ENCODE measurements around the gene THAP8.

THAP8 gene

GRCh38 chr19:36025541-36025940 is 28.5 kb downstream of the THAP8 start:
- no peaks in the 10 kb centered on the region for H3K27me3 ChIP-seq (ENCODE audit: insufficient read depth, low read length)
- no peaks in the 10 kb centered on the region for H3K9me3 ChIP-seq (ENCODE audit: insufficient read depth, low read depth, low read length)
- no peak overlapping the region for H3K27ac ChIP-seq (ENCODE audit: low read length)
- H3K36me3 ChIP-seq (ENCODE audit: insufficient read depth, low read depth, low read length): peaks cover 32% of the 10 kb centered on the region
- H3K4me3 ChIP-seq (ENCODE audit: low read length): no peak overlapping the region
- H3K9ac ChIP-seq (ENCODE audit: low read depth, low read length): no peak overlapping the region
- H3K4me1 ChIP-seq (ENCODE audit: insufficient read depth, low read length): no peaks in the 10 kb centered on the region

GRCh38 chr19:36023432-36023831 is 30.7 kb downstream of the THAP8 start:
- Histone ChIP-seq H3K36me3 (ENCODE audit: insufficient read depth, low read depth, low read length) (peaks cover 33% of the 10 kb centered on the region), H3K4me1 (ENCODE audit: insufficient read depth, low read length) (no peaks in the 10 kb centered on the region), H3K9me3 (ENCODE audit: insufficient read depth, low read depth, low read length) (no peaks in the 10 kb centered on the region), H3K27me3 (ENCODE audit: insufficient read depth, low read length) (no peaks in the 10 kb centered on the region), H3K4me3 (ENCODE audit: low read length) (no peak overlapping the region), H3K9ac (ENCODE audit: low read depth, low read length) (no peak overlapping the region), H3K27ac (ENCODE audit: low read length) (no peak overlapping the region)

GRCh38 chr19:36019061-36019670 is 34.9 kb downstream of the THAP8 start:
- no peaks in the 10 kb centered on the region for H3K9me3 ChIP-seq (ENCODE audit: insufficient read depth, low read depth, low read length)
- peaks cover 26% of the 10 kb centered on the region for H3K36me3 ChIP-seq (ENCODE audit: insufficient read depth, low read depth, low read length)
- no peak overlapping the region for H3K27ac ChIP-seq (ENCODE audit: low read length)
- H3K4me1 ChIP-seq (ENCODE audit: insufficient read depth, low read length): 0 out of 2 replicates have a peak, but pooled peaks cover 4% of the 10 kb centered on the region
- no peak overlapping the region for H3K9ac ChIP-seq (ENCODE audit: low read depth, low read length)
- no peaks in the 10 kb centered on the region for H3K27me3 ChIP-seq (ENCODE audit: insufficient read depth, low read length)
- H3K4me3 ChIP-seq (ENCODE audit: low read length): no peak overlapping the region

GRCh38 chr19:36014012-36014924 is 39.8 kb downstream of the THAP8 start, which contains the start of gene ALKBH6:
ALKBH6 (minus strand) TSS chr19:36014213; CDS start chr19:36013397, 816 bp downstream.
- Histone ChIP-seq H3K27ac (ENCODE audit: low read length) (no peak within 1 kb of the TSS), H3K27me3 (ENCODE audit: insufficient read depth, low read length) (no peaks in the 10 kb centered on the region), H3K9ac (ENCODE audit: low read depth, low read length) (peak within 1 kb of the TSS; percentile 89; the same call in 1 of the 2 replicates), H3K9me3 (ENCODE audit: insufficient read depth, low read depth, low read length) (no peaks in the 10 kb centered on the region), H3K4me1 (ENCODE audit: insufficient read depth, low read length) (peaks cover 4% of the 10 kb centered on the region; the same call in 1 of the 2 replicates), H3K4me3 (ENCODE audit: low read length) (peak within 1 kb of the TSS; percentile 91), H3K36me3 (ENCODE audit: insufficient read depth, low read depth, low read length) (no peaks in the 10 kb centered on the region)

- no peaks in the 10 kb centered on the region for H3K9me3 ChIP-seq (ENCODE audit: insufficient read depth, low read depth, low read length)
- H3K27me3 ChIP-seq (ENCODE audit: insufficient read depth, low read length): no peaks in the 10 kb centered on the region
- peaks cover 4% of the 10 kb centered on the region; the same call in 1 of the 2 replicates for H3K4me1 ChIP-seq (ENCODE audit: insufficient read depth, low read length)
- H3K36me3 ChIP-seq (ENCODE audit: insufficient read depth, low read depth, low read length): no peaks in the 10 kb centered on the region
- peak overlapping the region; percentile 89; the same call in 1 of the 2 replicates for H3K9ac ChIP-seq (ENCODE audit: low read depth, low read length)
- H3K27ac ChIP-seq (ENCODE audit: low read length): no peak overlapping the region
- peak overlapping the region; percentile 91 for H3K4me3 ChIP-seq (ENCODE audit: low read length)
Observed at GRCh38 chr19:36013280-36014011, 40.6 kb downstream of the THAP8 start.

GRCh38 chr19:36010402-36010801 is 43.7 kb downstream of the THAP8 start:
- no peak overlapping the region for H3K27ac ChIP-seq (ENCODE audit: low read length)
- no peak overlapping the region for H3K9ac ChIP-seq (ENCODE audit: low read depth, low read length)
- H3K36me3 ChIP-seq (ENCODE audit: insufficient read depth, low read depth, low read length): no peaks in the 10 kb centered on the region
- H3K4me1 ChIP-seq (ENCODE audit: insufficient read depth, low read length): peaks cover 4% of the 10 kb centered on the region; the same call in 1 of the 2 replicates
- no peak overlapping the region for H3K4me3 ChIP-seq (ENCODE audit: low read length)
- H3K27me3 ChIP-seq (ENCODE audit: insufficient read depth, low read length): no peaks in the 10 kb centered on the region
- no peaks in the 10 kb centered on the region for H3K9me3 ChIP-seq (ENCODE audit: insufficient read depth, low read depth, low read length)

- Histone ChIP-seq H3K4me3 (ENCODE audit: low read length) (peak overlapping the region; percentile 77; the same call in 1 of the 2 replicates), H3K36me3 (ENCODE audit: insufficient read depth, low read depth, low read length) (no peaks in the 10 kb centered on the region; the same call in 1 of the 2 replicates), H3K27me3 (ENCODE audit: insufficient read depth, low read length) (no peaks in the 10 kb centered on the region), H3K9ac (ENCODE audit: low read depth, low read length) (peak overlapping the region; percentile 83; the same call in 1 of the 2 replicates), H3K27ac (ENCODE audit: low read length) (no peak overlapping the region), H3K4me1 (ENCODE audit: insufficient read depth, low read length) (peaks cover 1% of the 10 kb centered on the region; the same call in 1 of the 2 replicates), H3K9me3 (ENCODE audit: insufficient read depth, low read depth, low read length) (no peaks in the 10 kb centered on the region)
Observed at GRCh38 chr19:36009633-36010379, 44.3 kb downstream of the THAP8 start.

- Histone ChIP-seq H3K36me3 (ENCODE audit: insufficient read depth, low read depth, low read length) (peaks cover 3% of the 10 kb centered on the region; the same call in 1 of the 2 replicates), H3K9ac (ENCODE audit: low read depth, low read length) (peak overlapping the region; percentile 83; the same call in 1 of the 2 replicates), H3K9me3 (ENCODE audit: insufficient read depth, low read depth, low read length) (no peaks in the 10 kb centered on the region), H3K27ac (ENCODE audit: low read length) (no peak overlapping the region), H3K27me3 (ENCODE audit: insufficient read depth, low read length) (no peaks in the 10 kb centered on the region), H3K4me3 (ENCODE audit: low read length) (peak overlapping the region; percentile 77), H3K4me1 (ENCODE audit: insufficient read depth, low read length) (no peaks in the 10 kb centered on the region; the same call in 1 of the 2 replicates)
Observed at GRCh38 chr19:36009220-36009619, 44.9 kb downstream of the THAP8 start.

- H3K4me1 ChIP-seq (ENCODE audit: insufficient read depth, low read length): no peaks in the 10 kb centered on the region; the same call in 1 of the 2 replicates
- H3K9me3 ChIP-seq (ENCODE audit: insufficient read depth, low read depth, low read length): no peaks in the 10 kb centered on the region
- peaks cover 6% of the 10 kb centered on the region; the same call in 1 of the 2 replicates for H3K36me3 ChIP-seq (ENCODE audit: insufficient read depth, low read depth, low read length)
- peak within 1 kb of the TSS; percentile 77 for H3K4me3 ChIP-seq (ENCODE audit: low read length)
- peak within 1 kb of the TSS; percentile 10 for H3K27ac ChIP-seq (ENCODE audit: low read length)
- peak within 1 kb of the TSS; percentile 83; the same call in 1 of the 2 replicates for H3K9ac ChIP-seq (ENCODE audit: low read depth, low read length)
- H3K27me3 ChIP-seq (ENCODE audit: insufficient read depth, low read length): no peaks in the 10 kb centered on the region
Observed at GRCh38 chr19:36008336-36008978, 45.6 kb downstream of the THAP8 start, which contains the start of gene SYNE4. SYNE4 (minus strand) TSS chr19:36008813; CDS start chr19:36008681, 132 bp downstream.

- Histone ChIP-seq H3K9ac (ENCODE audit: low read depth, low read length) (no peak overlapping the region), H3K4me1 (ENCODE audit: insufficient read depth, low read length) (no peaks in the 10 kb centered on the region), H3K9me3 (ENCODE audit: insufficient read depth, low read depth, low read length) (no peaks in the 10 kb centered on the region), H3K27me3 (ENCODE audit: insufficient read depth, low read length) (no peaks in the 10 kb centered on the region), H3K27ac (ENCODE audit: low read length) (no peak overlapping the region), H3K4me3 (ENCODE audit: low read length) (no peak overlapping the region), H3K36me3 (ENCODE audit: insufficient read depth, low read depth, low read length) (peaks cover 14% of the 10 kb centered on the region; the same call in 1 of the 2 replicates)
Observed at GRCh38 chr19:36006955-36007354, 47.1 kb downstream of the THAP8 start.
